Thymus (tissue), 14 donors: ENCODE measurements around the gene RND2. TPM values are rescaled to one million over a fixed set of nuclear protein-coding genes. Genes with fewer than 3 reads are reported as not detected.
"Not testable (repeated sequence)": the region's sequence is repeated elsewhere in the genome, so short reads cannot be mapped to it uniquely, and the experiment has no call there.

ENCODE experiments used
- DNase-seq, 9 donors: peaks; one replicate each; pipeline ENCODE4 v3.0.0-alpha.2; 2013; ENCODE audit warnings: low spot score in 9 of 9, low read depth in 6 of 9, missing footprints in 1 of 9
- H3K27ac ChIP-seq, 2 donors: one replicate each; pipeline ENCODE4 v1.5.1; 2013; ENCODE audit warnings: control low read depth in 1 of 2, low read depth in 1 of 2, low read length in 1 of 2, mild to moderate bottlenecking in 1 of 2, moderate library complexity in 1 of 2
- H3K27me3 ChIP-seq, 2 donors: one replicate each; pipeline ENCODE4 v1.5.1; 2013; ENCODE audit warnings: low read length in 1 of 2; ENCODE audit not compliant: control insufficient read depth in 2 of 2, insufficient read depth in 1 of 2
- H3K36me3 ChIP-seq, 2 donors: one replicate each; pipeline ENCODE4 v1.5.1; 2013; ENCODE audit warnings: low read length in 1 of 2, mild to moderate bottlenecking in 1 of 2, moderate library complexity in 1 of 2; ENCODE audit not compliant: control insufficient read depth in 2 of 2, insufficient read depth in 2 of 2
- H3K4me1 ChIP-seq, 2 donors: one replicate each; pipeline ENCODE4 v1.5.1; 2013; ENCODE audit warnings: low read length in 2 of 2; ENCODE audit not compliant: control insufficient read depth in 2 of 2, insufficient read depth in 2 of 2
- H3K4me3 ChIP-seq, 2 donors: one replicate each; pipeline ENCODE4 v1.5.1; 2013; ENCODE audit warnings: low read length in 2 of 2, control low read depth in 1 of 2, mild to moderate bottlenecking in 1 of 2
- H3K9me3 ChIP-seq, 2 donors: one replicate each; pipeline ENCODE4 v1.5.1; 2013; ENCODE audit warnings: low read length in 1 of 2, mild to moderate bottlenecking in 1 of 2; ENCODE audit not compliant: control insufficient read depth in 2 of 2, insufficient read depth in 1 of 2
- WGBS: extraction: QIAGEN DNeasy Blood & Tissue Kit; methylation state at CpG from one replicate; pipeline ENCODE4 v1.1.7; 2013; 5-methylcytosine and 5-hydroxymethylcytosine counted together
- long read RNA-seq, 10 donors: transcript quantifications; one replicate each; lab custom pipeline, GENCODE V29; 2026
- polyA plus RNA-seq: library from polyadenylated mRNA; stranded (reverse); fragments of 200-250 nt; gene quantifications from one replicate; pipeline ENCODE4 v1.2.3, GENCODE V29; 2013
- total RNA-seq: library from RNA; stranded (reverse); fragments of 120-200 nt; gene quantifications from one replicate; pipeline ENCODE4 v1.2.4, GENCODE V29; 2013
- donor health status: healthy.

Gene RND2
- total RNA-seq (0.42 TPM), polyA plus RNA-seq (0.41 TPM)
- long read RNA-seq, donor 1 = 0 reads
- long read RNA-seq, donor 2 = 0 reads
- long read RNA-seq, donor 3, full-length matches to known transcripts = 1 of 1 reads
- long read RNA-seq, donor 3, partial matches to known transcripts = 0 of 1 reads
- long read RNA-seq, donor 3, other reads (novel, unspliced or antisense) = 0 of 1 reads
- long read RNA-seq, donor 4 = 0 reads
- long read RNA-seq, donor 5 = 0 reads
- long read RNA-seq, donor 6 = 0 reads
- long read RNA-seq, donor 7 = 0 reads
- long read RNA-seq, donor 8 = 0 reads
- long read RNA-seq, donor 9 = 0 reads
- long read RNA-seq, donor 10, full-length matches to known transcripts = 1 of 1 reads
- long read RNA-seq, donor 10, partial matches to known transcripts = 0 of 1 reads
- long read RNA-seq, donor 10, other reads (novel, unspliced or antisense) = 0 of 1 reads

- H3K27me3 ChIP-seq = peaks cover 0 to 23% of the 10 kb centered on the region in 2 donors
- under 1% methylated on average over 61 of the region's 61 CpGs for WGBS
- DNase-seq = peak in 6 of 9 donors; percentile 48 to 85 (median 71)
- peak within 1 kb of the TSS; percentile 2 to 68 for H3K27ac ChIP-seq
- peaks cover 12 to 29% of the 10 kb centered on the region in 2 donors for H3K4me1 ChIP-seq
- H3K4me3 ChIP-seq = peak within 1 kb of the TSS; percentile 48 to 66
- no peaks in the 10 kb centered on the region for H3K36me3 ChIP-seq
- H3K9me3 ChIP-seq = no peaks in the 10 kb centered on the region
These were observed at the start of gene RND2 for GRCh38 chr17:43024407-43025289. Gene RND2, plus strand, starts transcription at chr17:43025231. Its CDS starts 117 bp downstream, at chr17:43025348.

- Histone ChIP-seq H3K36me3 (no peaks in the 10 kb centered on the region), H3K4me3 (no peak overlapping the region), H3K9me3 (no peaks in the 10 kb centered on the region), H3K27ac (no peak overlapping the region), H3K27me3 (no peaks in the 10 kb centered on the region), H3K4me1 (peaks cover 3 to 12% of the 10 kb centered on the region in 2 donors)
- DNase-seq = no peak
- 70% methylated on average over 2 of the region's 2 CpGs for WGBS
These were observed 49.8 kb upstream of the RND2 start for GRCh38 chr17:42975265-42975664.

- not testable (repeated sequence) for H3K27ac ChIP-seq, H3K36me3 ChIP-seq, DNase-seq, H3K9me3 ChIP-seq, H3K4me3 ChIP-seq, H3K27me3 ChIP-seq
- peaks cover 3 to 13% of the 10 kb centered on the region in 2 donors for H3K4me1 ChIP-seq
- 93% methylated on average over 16 of the region's 16 CpGs for WGBS
These were observed 49.3 kb upstream of the RND2 start for GRCh38 chr17:42975701-42976100.

- peaks cover 14 to 26% of the 10 kb centered on the region in 2 donors for H3K4me1 ChIP-seq
- WGBS = 39% methylated on average over 21 of the region's 21 CpGs
- peaks cover 0 to 4% of the 10 kb centered on the region in 2 donors for H3K9me3 ChIP-seq
- H3K27me3 ChIP-seq = no peaks in the 10 kb centered on the region
- peak within 1 kb of the TSS; percentile 85 to 97 for H3K4me3 ChIP-seq
- peak within 1 kb of the TSS; percentile 86 to 93 for H3K27ac ChIP-seq
- DNase-seq = peak in 3 of 9 donors; percentile 14 to 38 (median 36)
- H3K36me3 ChIP-seq = peaks cover 0 to 5% of the 10 kb centered on the region in 2 donors
These were observed 45.3 kb upstream of the RND2 start, which contains the start of gene PTGES3L for GRCh38 chr17:42979511-42980273. Gene PTGES3L, minus strand, starts transcription at chr17:42980080. Its CDS starts 27 bp downstream, at chr17:42980053.

GRCh38 chr17:42980274-42980765 lies 44.7 kb upstream of the RND2 start, which contains the start of gene RUNDC1:
Gene RUNDC1, plus strand, starts transcription at chr17:42980565. Its CDS starts 12 bp downstream, at chr17:42980577.
- H3K27me3 ChIP-seq = no peaks in the 10 kb centered on the region
- H3K9me3 ChIP-seq = peaks cover 0 to 4% of the 10 kb centered on the region in 2 donors
- peak within 1 kb of the TSS; percentile 85 to 97 for H3K4me3 ChIP-seq
- under 1% methylated on average over 39 of the region's 39 CpGs for whole genome bisulfite sequencing
- peak; percentile 71 to 94 (median 86) for DNase-seq
- peak within 1 kb of the TSS; percentile 86 to 93 for H3K27ac ChIP-seq
- peaks cover 4 to 9% of the 10 kb centered on the region in 2 donors for H3K36me3 ChIP-seq
- H3K4me1 ChIP-seq = peaks cover 14 to 26% of the 10 kb centered on the region in 2 donors

GRCh38 chr17:42980766-42981397 lies 44.1 kb upstream of the RND2 start:
- Histone ChIP-seq H3K27me3 (no peaks in the 10 kb centered on the region), H3K9me3 (peaks cover 0 to 4% of the 10 kb centered on the region in 2 donors), H3K36me3 (peaks cover 6 to 15% of the 10 kb centered on the region in 2 donors), H3K4me1 (peaks cover 14 to 26% of the 10 kb centered on the region in 2 donors), H3K27ac (peak overlapping the region; percentile 86 to 93), H3K4me3 (peak overlapping the region; percentile 85 to 97)
- DNase-seq = peak in 6 of 9 donors; percentile 30 to 66 (median 40)
- under 1% methylated on average over 67 of the region's 67 CpGs for WGBS

- H3K27me3 ChIP-seq = no peaks in the 10 kb centered on the region
- peaks cover 14 to 26% of the 10 kb centered on the region in 2 donors for H3K4me1 ChIP-seq
- H3K4me3 ChIP-seq = no peak overlapping the region
- DNase-seq = no peak
- H3K36me3 ChIP-seq = peaks cover 19 to 26% of the 10 kb centered on the region in 2 donors
- no peak overlapping the region for H3K27ac ChIP-seq
- peaks cover 0 to 4% of the 10 kb centered on the region in 2 donors for H3K9me3 ChIP-seq
These were observed 42.8 kb upstream of the RND2 start for GRCh38 chr17:42982266-42982665.

- H3K4me1 ChIP-seq = peaks cover 10 to 15% of the 10 kb centered on the region in 2 donors
These were observed 39.8 kb upstream of the RND2 start for GRCh38 chr17:42985225-42985624.

More at GRCh38 chr17:42985225-42985624, 39.8 kb upstream of the RND2 start:
- 70% methylated on average over 1 of the region's 1 CpG for WGBS
- no peaks in the 10 kb centered on the region for H3K27me3 ChIP-seq
- no peak overlapping the region for H3K4me3 ChIP-seq
- peak overlapping the region in 1 of 2 donors; percentile 5 for H3K27ac ChIP-seq
- H3K9me3 ChIP-seq = peaks cover 0 to 4% of the 10 kb centered on the region in 2 donors
- peak in 1 of 9 donors; percentile 22 for DNase-seq
- H3K36me3 ChIP-seq = peaks cover 45 to 47% of the 10 kb centered on the region in 2 donors
